ENCODE measurements around the gene KRT82.

DNA sequence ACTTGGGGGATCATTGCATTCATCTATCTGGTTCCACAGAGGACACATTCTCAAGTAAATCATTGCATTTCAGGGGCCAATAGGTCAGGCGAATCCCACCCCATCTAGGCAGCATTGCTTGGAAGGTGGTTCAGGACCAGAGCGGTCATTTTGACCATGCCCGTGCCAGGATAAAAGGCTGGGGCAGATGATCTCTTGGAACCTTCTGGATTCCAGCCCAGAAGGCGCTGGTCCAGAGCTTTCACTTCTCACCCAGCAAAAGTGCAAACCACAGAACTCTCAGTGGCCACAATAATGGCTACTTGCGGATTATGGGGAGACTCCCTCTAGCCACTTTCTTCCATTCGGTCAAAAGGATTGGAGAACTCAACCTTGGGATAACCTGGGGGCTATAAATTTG is 38.3 kb downstream of the KRT82 start:
- TF ChIP-seq POLR2A (IDR thresholded peaks at IDR 0.05): no peak
- TF ChIP-seq, protein P1, sequence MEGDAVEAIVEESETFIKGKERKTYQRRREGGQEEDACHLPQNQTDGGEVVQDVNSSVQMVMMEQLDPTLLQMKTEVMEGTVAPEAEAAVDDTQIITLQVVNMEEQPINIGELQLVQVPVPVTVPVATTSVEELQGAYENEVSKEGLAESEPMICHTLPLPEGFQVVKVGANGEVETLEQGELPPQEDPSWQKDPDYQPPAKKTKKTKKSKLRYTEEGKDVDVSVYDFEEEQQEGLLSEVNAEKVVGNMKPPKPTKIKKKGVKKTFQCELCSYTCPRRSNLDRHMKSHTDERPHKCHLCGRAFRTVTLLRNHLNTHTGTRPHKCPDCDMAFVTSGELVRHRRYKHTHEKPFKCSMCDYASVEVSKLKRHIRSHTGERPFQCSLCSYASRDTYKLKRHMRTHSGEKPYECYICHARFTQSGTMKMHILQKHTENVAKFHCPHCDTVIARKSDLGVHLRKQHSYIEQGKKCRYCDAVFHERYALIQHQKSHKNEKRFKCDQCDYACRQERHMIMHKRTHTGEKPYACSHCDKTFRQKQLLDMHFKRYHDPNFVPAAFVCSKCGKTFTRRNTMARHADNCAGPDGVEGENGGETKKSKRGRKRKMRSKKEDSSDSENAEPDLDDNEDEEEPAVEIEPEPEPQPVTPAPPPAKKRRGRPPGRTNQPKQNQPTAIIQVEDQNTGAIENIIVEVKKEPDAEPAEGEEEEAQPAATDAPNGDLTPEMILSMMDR (IDR thresholded peaks at IDR 0.05): no peak

All from testis (tissue), 2 donors.